PC-3 (cell line): Measurements from ENCODE around the gene TTC7B. TPM values are rescaled to one million over a fixed set of nuclear protein-coding genes. Genes with fewer than 3 reads are reported as not detected.

ENCODE experiments used
- ATAC-seq: fragments of 200-7000 bp; cut with Tn5 transposase; 2 replicates; pipeline ENCODE4 v1.9.1; 2020; ENCODE audit warnings: mild to moderate bottlenecking, moderate library complexity
- BruUV-seq: library from RNA; stranded (reverse); fragments of 400-500 nt; replicated peaks from 2 replicates; lab custom pipeline; 2021; lab: Mats Ljungman, UMichigan
- CTCF ChIA-PET: fragments of 300-600 bp; sonication (Branson Sonifier 250); formaldehyde crosslinking; loops from one replicate; lab custom pipeline; 2022; ENCODE audit warnings: antibody characterized with exemption; lab: Charles Lee
- POLR2A ChIA-PET: fragments of 300-600 bp; sonication (Branson Sonifier 250); formaldehyde crosslinking; loops from one replicate; lab custom pipeline; 2022; ENCODE audit warnings: antibody characterized with exemption; ENCODE audit not compliant: unreplicated experiment; lab: Charles Lee
- DNase-seq: peaks from one replicate; pipeline ENCODE4 v3.0.0-alpha.2; 2015
- H2AFZ ChIP-seq: fragments of 300-600 bp; sonication (generic); 2 replicates; pipeline ENCODE4 v1.6.0; 2016; ENCODE audit warnings: antibody characterized with exemption, low read length
- H3F3A ChIP-seq: fragments of 300-600 bp; sonication (generic); one replicate; pipeline ENCODE4 v1.6.0; 2017; ENCODE audit warnings: antibody characterized with exemption, low read length, control low read depth, mild to moderate bottlenecking; ENCODE audit not compliant: unreplicated experiment
- H3K27ac ChIP-seq: fragments of 300-600 bp; sonication (generic); 2 replicates; pipeline ENCODE4 v1.5.1; 2016; ENCODE audit warnings: mild to moderate bottlenecking, low read length
- H3K27me3 ChIP-seq: fragments of 300-600 bp; sonication (generic); 2 replicates; pipeline ENCODE4 v1.6.1; 2016; ENCODE audit warnings: low read length, mixed read lengths
- H3K36me3 ChIP-seq: fragments of 300-600 bp; sonication (generic); 2 replicates; pipeline ENCODE4 v1.6.1; 2016; ENCODE audit warnings: low read depth, mixed run types, low read length, mixed read lengths
- H3K4me1 ChIP-seq: fragments of 300-600 bp; sonication (generic); 2 replicates; pipeline ENCODE4 v1.5.1; 2016; ENCODE audit warnings: low read length; ENCODE audit not compliant: insufficient read depth
- H3K4me2 ChIP-seq: fragments of 300-600 bp; sonication (generic); 2 replicates; pipeline ENCODE4 v1.6.0; 2016; ENCODE audit warnings: low read length
- H3K4me3 ChIP-seq: fragments of 300-600 bp; sonication (generic); 2 replicates; pipeline ENCODE4 v1.5.1; 2016; ENCODE audit warnings: mild to moderate bottlenecking, low read length, mixed read lengths
- H3K79me2 ChIP-seq: fragments of 300-600 bp; sonication (generic); 2 replicates; pipeline ENCODE4 v1.6.1; 2017; ENCODE audit warnings: low read length, mixed read lengths
- H3K9ac ChIP-seq: fragments of 300-600 bp; sonication (generic); 2 replicates; pipeline ENCODE4 v1.6.0; 2016; ENCODE audit warnings: mild to moderate bottlenecking, low read length
- H3K9me2 ChIP-seq: fragments of 300-600 bp; sonication (generic); replicated peaks from 2 replicates; pipeline ENCODE4 v1.6.1; 2016; ENCODE audit warnings: mixed run types, low read length, mixed read lengths
- H3K9me3 ChIP-seq: fragments of 300-600 bp; sonication (generic); 2 replicates; pipeline ENCODE4 v1.6.1; 2016; ENCODE audit warnings: low read length, mixed read lengths
- H4K20me1 ChIP-seq: fragments of 300-600 bp; sonication (generic); 2 replicates; pipeline ENCODE4 v1.6.1; 2016; ENCODE audit warnings: low read length, mixed read lengths
- EZH2 ChIP-seq: fragments of 300-600 bp; sonication (generic); IDR thresholded peaks from one replicate; pipeline ENCODE4 v1.6.1; 2017; ENCODE audit warnings: antibody characterized with exemption, mild to moderate bottlenecking, low read length; ENCODE audit not compliant: unreplicated experiment
- EZH2phosphoT487 ChIP-seq: fragments of 300-600 bp; sonication (generic); IDR thresholded peaks from 2 replicates; pipeline ENCODE4 v1.6.1; 2018; ENCODE audit warnings: mild to moderate bottlenecking, antibody characterized with exemption, low read length, borderline replicate concordance
- intact Hi-C: fragments of 100-400 bp; cut with micrococcal nuclease; formaldehyde crosslinking; loops from 2 replicates; pipeline ENCODE4 v1.9.0; 2023
- total RNA-seq: library from RNA; depleted of rRNA; stranded (reverse); fragments of >200 nt; gene quantifications from 2 replicates; pipeline ENCODE4 v1.2.3, GENCODE V29; 2014
- TF ChIP-seq, protein P1 (sequence below): fragments of 300-600 bp; sonication (generic); conservative IDR thresholded peaks from 2 replicates; pipeline ENCODE4 v1.5.1; 2017; ENCODE audit warnings: antibody characterized with exemption, low read depth, mild to moderate bottlenecking, low read length

The TTC7B gene
- total RNA-seq, 1 experiment from 2014 or later: 45.6 TPM

DNA sequence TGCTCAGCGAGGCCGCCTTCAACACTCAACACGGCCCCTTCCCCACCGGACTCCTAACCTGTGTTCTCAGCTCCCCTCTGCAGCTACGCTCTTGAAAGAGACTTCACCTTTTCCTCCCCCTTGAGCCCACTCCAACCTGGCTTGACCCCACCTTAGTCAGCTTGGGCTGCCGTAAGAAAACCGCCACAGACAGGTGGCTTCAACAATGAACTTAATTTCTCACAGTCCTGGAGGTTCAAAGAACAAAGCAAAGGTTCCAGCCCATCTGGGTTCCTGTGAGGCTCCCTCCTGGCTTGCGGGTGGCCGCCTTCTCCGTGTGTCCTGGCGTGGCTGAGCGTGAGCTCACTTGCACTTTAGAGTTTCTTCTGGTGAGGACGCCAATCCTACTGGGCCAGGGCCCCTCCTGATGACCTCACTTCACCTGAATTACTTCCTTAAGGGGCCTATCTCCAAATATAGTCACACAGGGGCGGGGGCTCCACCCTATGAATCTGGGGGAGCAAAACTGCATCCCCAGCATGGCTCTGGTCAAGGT is 280.6 kb downstream of the TTC7B start:
- DNase-seq (no peak), ATAC-seq (no peak)
- Histone ChIP-seq H3K79me2 (no peaks in the 10 kb centered on the region), H2AFZ (no peak overlapping the region), H3K9me2 (no peaks in the 10 kb centered on the region), H3K4me2 (no peak overlapping the region), H3K27ac (no peak overlapping the region), H3F3A (no peaks in the 10 kb centered on the region), H3K9me3 (no peaks in the 10 kb centered on the region), H3K27me3 (no peaks in the 10 kb centered on the region), H3K36me3 (no peaks in the 10 kb centered on the region), H3K4me3 (no peak overlapping the region), H3K9ac (no peak overlapping the region), H3K4me1 (peaks cover 5% of the 10 kb centered on the region; the same call in 1 of the 2 replicates), H4K20me1 (no peaks in the 10 kb centered on the region)
- intact Hi-C loops: no loop called here
- TF ChIP-seq, protein P1, sequence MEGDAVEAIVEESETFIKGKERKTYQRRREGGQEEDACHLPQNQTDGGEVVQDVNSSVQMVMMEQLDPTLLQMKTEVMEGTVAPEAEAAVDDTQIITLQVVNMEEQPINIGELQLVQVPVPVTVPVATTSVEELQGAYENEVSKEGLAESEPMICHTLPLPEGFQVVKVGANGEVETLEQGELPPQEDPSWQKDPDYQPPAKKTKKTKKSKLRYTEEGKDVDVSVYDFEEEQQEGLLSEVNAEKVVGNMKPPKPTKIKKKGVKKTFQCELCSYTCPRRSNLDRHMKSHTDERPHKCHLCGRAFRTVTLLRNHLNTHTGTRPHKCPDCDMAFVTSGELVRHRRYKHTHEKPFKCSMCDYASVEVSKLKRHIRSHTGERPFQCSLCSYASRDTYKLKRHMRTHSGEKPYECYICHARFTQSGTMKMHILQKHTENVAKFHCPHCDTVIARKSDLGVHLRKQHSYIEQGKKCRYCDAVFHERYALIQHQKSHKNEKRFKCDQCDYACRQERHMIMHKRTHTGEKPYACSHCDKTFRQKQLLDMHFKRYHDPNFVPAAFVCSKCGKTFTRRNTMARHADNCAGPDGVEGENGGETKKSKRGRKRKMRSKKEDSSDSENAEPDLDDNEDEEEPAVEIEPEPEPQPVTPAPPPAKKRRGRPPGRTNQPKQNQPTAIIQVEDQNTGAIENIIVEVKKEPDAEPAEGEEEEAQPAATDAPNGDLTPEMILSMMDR: no peak
- TF ChIP-seq EZH2phosphoT487 (no peak), EZH2 (no peak)
- ChIA-PET POLR2A (no interaction called here), CTCF (no interaction called here)
- BruUV-seq: no TSS peak

DNA sequence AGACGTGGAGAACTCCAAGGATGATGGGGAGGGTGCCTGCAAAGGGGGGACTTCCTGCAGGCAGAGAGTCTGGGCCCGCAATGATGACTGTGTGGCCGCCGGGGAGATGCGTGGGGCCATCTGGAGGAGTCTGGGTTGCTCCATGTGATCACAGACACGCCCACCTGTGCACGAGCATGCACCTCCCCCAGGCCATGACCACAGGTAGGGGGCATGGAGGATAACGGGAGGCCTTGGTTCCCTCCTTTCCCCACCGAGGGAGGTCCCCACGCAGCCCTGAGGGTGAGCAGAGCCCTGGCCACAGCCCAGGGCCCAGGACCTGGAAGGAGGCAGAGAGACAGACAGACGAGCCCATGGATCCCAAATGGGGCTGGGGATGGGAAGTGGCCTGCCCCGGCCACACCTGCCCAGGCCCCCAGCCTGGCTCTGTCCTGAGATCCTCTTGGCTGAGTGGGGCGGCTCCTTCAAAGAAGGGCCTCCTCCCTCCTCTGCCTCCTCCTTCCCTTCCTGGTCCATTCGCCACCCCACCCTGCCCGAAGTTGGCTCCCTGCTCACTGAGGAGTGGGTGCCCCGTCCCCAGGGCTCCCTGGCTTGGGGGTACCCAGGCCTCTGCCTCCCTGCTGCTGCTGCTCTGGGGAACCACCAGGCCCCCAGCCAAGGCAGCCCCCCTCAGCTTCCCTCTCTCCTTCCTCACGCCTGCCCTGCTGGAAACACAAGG is 281.2 kb downstream of the TTC7B start:
- no peaks in the 10 kb centered on the region for H3K9me3 ChIP-seq
- no peak overlapping the region for H3K4me3 ChIP-seq
- H4K20me1 ChIP-seq: no peaks in the 10 kb centered on the region
- DNase-seq (no peak), ATAC-seq (no peak)
- H3K9me2 ChIP-seq: no peaks in the 10 kb centered on the region
- no peaks in the 10 kb centered on the region for H3K27me3 ChIP-seq
- no peak overlapping the region for H2AFZ ChIP-seq
- no peak overlapping the region for H3K27ac ChIP-seq
- no peaks in the 10 kb centered on the region for H3F3A ChIP-seq
- no peaks in the 10 kb centered on the region for H3K79me2 ChIP-seq
- H3K4me1 ChIP-seq: no peaks in the 10 kb centered on the region
- BruUV-seq: no TSS peak
- TF ChIP-seq, protein P1: no peak
- no peak for TF ChIP-seq EZH2phosphoT487
- no peaks in the 10 kb centered on the region for H3K36me3 ChIP-seq
- ChIA-PET POLR2A (no interaction called here), CTCF (no interaction called here)
- intact Hi-C loops: no loop called here
- H3K4me2 ChIP-seq: no peak overlapping the region
- H3K9ac ChIP-seq: no peak overlapping the region
